Measurements from ENCODE around the gene SH3PXD2A.

DNA sequence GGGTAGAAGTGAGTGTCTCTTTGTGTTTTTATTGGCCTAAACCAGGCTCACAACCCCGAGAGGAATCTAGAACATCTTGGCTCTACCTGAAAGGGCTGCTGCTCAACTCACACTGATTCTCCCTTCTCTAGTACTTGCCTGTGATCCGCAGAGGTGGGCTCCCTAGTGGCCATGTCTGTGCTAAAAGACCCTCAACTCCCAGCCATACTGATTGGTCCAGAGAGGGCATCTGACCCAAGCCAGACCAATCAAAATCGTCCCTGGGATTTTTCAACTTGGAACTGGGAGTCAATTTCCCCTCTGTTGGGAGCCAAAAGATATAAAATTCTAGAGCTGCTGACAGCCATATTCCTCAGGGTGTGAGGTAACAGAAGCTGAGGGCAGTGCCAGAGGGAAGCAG is 55.3 kb downstream of the SH3PXD2A start:
- no peak for TF ChIP-seq POLR2A (IDR thresholded peaks at IDR 0.05)
- TF ChIP-seq, protein P1, sequence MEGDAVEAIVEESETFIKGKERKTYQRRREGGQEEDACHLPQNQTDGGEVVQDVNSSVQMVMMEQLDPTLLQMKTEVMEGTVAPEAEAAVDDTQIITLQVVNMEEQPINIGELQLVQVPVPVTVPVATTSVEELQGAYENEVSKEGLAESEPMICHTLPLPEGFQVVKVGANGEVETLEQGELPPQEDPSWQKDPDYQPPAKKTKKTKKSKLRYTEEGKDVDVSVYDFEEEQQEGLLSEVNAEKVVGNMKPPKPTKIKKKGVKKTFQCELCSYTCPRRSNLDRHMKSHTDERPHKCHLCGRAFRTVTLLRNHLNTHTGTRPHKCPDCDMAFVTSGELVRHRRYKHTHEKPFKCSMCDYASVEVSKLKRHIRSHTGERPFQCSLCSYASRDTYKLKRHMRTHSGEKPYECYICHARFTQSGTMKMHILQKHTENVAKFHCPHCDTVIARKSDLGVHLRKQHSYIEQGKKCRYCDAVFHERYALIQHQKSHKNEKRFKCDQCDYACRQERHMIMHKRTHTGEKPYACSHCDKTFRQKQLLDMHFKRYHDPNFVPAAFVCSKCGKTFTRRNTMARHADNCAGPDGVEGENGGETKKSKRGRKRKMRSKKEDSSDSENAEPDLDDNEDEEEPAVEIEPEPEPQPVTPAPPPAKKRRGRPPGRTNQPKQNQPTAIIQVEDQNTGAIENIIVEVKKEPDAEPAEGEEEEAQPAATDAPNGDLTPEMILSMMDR (IDR thresholded peaks at IDR 0.05): no peak
- TF ChIP-seq EP300 (IDR thresholded peaks at IDR 0.05): no peak
- no peak for TF ChIP-seq POLR2AphosphoS5 (IDR thresholded peaks at IDR 0.05)
